ENCODE results near the gene SLC46A2.

Gene SLC46A2

DNA sequence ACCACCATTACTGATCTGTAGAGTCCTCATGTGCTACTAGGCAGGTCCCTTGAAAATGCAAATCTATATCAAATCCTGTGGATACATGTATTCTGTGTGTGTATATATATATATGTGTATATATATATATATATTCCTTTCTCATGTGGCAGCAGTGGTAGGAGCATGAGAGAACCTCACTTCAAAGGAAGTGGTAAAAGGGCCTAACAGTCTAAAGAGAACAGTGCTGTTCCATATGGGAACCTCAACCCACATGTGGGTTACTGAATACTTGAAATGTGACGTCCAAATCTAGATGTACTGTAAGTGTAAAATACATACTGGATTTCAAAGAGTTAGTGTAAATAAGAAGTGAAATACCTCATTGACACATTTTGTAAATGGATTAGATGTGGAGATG is 5.4 kb downstream of the SLC46A2 start:
- no peak for DNase-seq (ENCODE audit: low read depth)

DNA sequence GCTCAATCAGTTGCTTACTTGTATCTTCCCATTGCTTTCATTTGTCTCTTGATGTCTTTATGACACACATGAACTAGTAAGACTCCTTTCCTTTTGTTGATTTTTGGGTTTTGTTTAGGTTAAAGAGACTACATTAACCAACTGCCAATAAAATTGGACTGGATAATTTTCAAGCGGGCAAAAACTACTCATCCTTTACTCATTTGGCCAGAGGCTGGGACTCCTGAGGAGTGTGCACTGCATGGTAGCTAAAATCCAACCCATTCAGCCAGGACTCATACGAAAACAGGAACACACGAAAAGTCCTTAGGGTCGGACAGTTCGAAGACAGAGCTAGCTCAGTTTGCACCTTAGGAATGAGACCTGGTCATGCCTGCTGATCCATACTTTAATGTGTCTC is 6.0 kb downstream of the SLC46A2 start:
- DNase-seq (ENCODE audit: low read depth), result no peak

DNA sequence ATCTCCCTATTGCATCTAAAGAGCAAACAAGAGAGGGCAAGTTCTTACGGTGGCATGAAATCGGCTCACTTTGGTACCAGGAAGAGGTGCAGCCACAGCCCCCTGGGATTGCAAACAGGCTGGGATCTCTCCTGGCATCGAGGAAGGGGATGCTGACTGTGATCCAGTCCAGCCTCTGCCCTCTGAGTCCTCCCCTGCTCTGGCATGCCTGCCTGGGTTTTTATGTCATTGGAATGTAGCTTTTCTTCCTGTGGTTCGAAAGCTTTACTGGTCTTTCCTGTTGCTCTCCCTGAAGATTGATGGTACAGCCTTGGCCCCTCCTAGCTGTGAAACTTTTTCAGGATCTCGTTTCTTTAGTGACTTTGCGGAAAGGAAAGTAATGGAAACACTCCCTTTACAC is 6.6 kb downstream of the SLC46A2 start:
- no peak for DNase-seq (ENCODE audit: low read depth)

DNA sequence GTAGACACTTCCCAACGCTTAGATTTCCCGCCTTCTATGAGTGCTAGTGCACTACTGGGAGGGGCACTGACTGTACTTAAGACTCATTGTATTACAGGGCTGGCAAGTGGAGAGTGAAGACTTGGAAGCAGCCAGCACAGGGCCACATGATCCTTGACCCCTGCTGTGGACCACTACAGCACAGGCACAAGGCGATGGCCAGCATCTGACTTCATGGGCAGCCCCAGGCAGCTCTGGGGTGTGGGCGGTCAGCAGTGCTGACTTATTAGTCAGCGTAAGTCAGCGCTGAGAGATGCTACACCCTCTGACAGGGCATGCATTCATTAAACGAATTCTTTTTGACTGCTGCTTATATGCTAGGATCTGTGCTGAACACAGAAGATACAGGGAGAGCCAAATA is 9.3 kb downstream of the SLC46A2 start:
- DNase-seq (ENCODE audit: low read depth), result no peak

DNA sequence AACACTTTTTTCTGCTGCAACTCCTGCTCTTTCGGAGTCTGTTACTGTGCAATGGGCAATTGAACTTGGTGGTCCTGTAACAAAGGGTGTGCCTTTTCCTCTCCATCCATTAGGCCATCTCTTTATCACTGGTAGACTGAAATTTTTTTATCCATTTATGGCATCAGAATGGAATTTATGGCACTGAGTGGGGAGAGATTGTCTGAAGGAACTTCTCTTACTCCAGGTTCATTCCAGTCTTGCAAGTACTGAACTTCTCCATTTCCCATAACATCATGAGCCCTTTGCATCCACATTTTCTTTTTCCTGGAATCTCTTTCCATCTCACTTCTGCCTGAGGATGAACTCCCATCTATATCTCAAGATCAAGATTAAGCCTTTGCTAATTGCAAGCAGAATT is 10.0 kb downstream of the SLC46A2 start:
- no peak for DNase-seq (ENCODE audit: low read depth)

DNA sequence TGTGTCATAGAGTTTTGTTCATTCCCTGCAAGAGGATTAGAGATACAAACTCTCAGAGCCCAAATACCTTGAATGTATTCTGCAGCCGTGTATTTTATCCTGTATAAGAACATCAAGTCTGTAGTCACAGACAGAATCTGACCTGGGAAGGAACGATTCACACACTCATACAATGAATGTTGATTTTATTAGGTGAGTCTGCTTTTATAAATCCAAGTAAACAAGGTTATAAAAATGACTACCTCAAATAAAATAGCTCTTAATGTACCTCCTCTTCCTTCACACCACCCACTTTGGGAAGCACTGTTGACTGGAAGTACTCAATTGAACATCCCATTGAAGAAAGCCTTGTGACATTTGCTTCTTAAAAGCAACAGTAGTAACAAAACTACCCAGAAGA is 11.9 kb downstream of the SLC46A2 start:
- no peak for DNase-seq (ENCODE audit: low read depth)

DNA sequence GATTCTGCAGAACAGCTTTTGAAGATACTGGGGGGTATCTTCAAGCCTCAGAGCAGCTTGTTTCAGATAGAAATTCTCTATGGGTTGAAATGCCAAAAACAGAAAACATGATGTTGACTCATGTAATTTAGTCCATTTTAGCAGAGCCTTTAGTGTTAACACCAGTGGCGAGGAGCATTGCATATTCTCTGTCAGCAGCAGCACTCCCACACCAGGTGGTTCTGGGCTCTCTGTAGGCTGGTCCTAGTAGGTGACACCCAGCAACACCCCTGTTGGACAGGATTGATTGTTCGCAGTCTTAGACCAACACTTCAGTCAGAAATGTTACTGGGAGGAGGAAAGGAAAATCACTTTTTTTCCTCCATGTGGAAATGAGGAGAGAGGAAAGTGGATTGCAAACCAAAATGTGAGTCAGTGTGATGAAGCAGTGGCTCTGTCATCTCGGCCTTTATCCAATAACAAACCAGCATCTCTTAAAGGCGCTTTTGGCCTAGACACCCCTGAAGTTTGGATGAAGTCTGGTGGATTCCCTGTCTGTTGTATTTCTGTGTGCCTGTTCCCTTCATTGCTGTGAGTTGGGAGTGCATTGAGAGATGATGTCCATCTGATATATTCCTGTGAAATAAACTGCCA is 16.8 kb downstream of the SLC46A2 start:
- DNase-seq (ENCODE audit: low read depth), result no peak

DNA sequence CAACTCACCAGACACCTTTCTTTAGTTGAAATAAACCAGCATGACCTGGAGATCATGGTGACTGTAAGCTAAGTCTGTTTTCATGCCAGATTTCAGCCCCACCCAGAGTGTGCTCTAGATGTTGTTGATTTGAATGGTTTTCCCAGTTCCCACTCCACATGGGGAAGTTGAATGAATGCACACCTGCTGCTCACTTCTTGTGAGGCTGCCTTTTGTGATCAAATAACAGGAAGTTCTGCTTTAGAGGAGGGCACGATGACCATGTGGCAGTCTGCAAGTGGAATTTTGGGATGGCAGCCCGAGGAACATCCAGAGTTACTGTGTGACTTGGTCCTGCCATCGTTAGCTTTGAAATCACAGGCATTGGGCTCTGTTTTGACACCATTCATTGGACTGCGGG is 18.7 kb downstream of the SLC46A2 start:
- DNase-seq (ENCODE audit: low read depth), result no peak

DNA sequence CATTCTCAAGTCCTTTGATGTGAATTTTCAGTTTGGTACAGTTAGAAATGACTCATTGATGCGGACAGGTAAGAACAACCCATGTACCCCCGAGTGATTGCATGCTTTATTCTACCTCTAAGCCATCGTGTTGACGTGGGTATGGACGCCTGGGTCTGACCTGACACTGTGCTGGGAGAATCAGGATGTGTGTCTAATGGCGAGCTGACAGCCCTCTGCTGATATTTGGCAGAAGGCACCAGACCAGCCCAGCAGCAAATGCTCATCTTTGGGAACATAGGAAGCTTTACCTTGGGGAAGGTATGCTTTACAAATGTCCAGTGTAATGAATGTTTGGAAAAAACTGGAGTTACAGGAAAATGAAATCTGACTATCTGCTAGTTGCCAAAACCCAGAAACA is 20.1 kb downstream of the SLC46A2 start:
- no peak for DNase-seq (ENCODE audit: low read depth)

DNA sequence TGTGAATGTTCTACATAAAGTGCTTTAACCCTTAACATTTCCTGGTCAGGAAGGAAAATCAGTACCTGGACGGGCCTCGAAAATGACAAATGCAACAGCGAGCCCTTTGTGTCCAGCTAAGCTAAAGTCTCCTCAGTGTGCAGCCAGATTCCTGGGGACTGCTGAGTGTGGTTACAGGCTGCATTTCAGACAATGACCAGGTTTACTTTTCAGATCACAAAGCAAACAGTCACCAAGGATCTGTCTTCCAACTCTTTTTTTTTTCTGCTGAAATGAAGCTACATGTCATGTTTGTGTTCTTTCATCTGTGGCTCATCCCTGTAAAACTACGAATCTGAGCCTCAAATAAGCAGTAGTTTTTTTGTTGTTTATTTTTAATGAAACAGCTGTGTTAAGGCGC is 20.8 kb downstream of the SLC46A2 start:
- DNase-seq (ENCODE audit: low read depth), result no peak

DNA sequence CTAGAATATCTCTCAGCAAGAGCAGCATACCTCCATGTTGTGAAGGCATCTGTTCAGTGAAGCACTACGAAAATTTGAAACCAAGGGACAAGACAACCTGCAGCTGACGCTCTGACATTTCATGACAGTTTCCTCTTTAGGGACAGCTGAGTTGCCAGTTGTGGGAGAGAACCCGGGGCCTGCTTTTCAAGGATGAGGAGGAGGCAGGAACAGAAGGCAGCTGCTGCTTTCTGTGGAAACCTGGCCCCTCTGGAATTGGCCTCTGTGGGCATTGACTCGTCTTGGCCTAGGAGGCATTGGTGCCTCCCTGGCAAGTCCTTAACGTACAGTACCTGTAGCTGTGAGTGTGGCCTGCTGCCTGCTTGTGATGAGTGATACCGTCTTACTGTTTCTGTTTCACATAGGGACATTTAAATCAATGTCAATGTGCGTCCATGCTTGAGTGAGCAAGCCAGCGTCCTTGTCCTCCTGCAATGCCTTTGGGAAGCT is 21.6 kb downstream of the SLC46A2 start:
- DNase-seq (ENCODE audit: low read depth), result no peak

DNA sequence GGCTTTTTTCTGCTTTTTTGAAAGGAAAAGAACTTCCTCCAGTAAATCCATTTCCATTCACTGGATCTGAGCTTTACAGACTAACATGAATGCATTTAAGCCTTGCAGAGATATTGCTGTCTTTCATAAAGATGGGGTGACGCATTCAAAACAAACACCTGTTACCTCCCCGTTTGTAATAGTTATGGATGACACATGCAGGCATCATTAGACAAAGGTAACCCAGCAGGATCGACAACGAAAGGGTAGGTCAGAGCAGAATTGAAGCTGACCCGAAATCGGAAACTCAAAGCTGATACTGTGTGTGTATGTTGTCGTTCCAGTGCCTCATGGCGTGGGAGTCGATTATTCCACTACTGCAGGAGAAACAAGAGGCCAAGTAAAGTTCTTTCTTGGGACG is 22.2 kb downstream of the SLC46A2 start:
- DNase-seq (ENCODE audit: low read depth), result no peak

DNA sequence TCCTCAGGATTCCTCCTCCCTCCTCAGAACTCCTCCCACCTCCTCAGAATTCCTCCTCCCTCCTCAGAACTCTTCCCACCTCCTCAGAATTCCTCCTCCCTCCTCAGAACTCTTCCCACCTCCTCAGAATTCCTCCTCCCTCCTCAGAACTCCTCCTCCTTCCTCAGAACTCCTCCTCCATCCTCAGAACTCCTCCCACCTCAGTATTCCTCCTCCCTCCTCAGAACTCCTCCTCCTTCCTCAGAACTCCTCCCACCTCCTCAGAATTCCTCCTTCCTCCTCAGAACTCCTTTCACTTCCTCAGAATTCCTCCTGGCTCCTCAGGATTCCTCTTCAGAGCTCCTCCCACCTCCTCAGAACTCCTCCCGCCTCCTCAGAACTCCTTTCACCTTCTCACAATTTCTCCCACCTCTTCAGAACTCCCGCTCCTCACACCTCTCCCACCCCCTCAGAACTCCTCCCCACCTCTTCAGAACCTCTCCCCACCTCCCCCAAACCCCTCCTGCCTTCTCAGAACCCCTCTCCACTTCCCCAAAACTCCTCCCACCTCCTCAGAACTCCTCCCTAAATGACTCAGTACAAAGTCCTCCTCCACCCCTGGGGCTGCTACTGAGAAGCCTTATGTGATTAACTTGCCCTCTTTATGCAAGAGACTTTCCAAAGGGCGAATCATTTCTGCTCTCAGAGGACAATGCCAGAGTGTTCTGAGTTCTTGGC is 23.2 kb downstream of the SLC46A2 start:
- no peak for DNase-seq (ENCODE audit: low read depth)

DNA sequence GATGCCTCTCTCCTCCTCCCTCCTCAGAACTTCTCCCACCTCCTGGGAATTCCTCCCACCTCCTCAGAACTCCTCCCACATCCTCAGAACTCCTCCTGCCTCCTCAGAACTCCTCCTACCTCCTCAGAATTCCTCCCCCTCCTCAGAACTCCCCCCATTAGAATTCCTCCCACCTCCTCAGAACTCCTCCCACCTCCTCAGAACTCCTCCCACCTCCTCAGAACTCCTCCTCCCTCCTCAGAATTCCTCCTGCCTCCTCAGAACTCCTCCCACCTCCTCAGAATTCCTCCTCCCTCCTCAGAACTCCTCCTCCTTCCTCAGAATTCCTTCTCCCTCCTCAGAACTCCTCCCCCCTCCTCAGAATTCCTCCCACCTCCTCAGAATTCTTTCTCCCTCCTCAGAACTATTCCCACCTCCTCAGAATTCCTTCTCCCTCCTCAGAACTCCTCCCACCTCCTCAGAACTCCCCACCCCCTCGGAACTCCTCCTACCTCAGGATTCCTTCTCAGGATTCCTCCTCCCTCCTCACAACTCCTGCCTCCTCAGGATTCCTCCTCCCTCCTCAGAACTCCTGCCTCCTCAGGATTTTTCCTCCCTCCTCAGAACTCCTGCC is 23.9 kb downstream of the SLC46A2 start:
- DNase-seq (ENCODE audit: low read depth), result no peak

DNA sequence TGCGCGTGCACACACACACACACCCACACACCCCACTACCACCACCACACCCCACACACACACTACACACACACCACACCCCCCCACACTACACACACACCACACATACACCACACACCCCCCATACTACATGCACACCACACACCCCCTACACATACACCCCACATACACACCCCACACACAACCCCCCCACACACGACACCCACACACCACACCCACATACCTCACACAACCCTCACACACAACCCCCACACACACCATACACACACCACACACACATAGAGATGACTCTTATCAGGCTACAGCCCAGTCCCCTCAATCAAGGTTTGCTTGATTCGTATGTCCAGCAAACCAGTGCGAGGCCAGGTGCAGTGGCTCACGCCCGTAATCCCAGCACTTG is 25.7 kb downstream of the SLC46A2 start:
- no peak for DNase-seq (ENCODE audit: low read depth)

DNA sequence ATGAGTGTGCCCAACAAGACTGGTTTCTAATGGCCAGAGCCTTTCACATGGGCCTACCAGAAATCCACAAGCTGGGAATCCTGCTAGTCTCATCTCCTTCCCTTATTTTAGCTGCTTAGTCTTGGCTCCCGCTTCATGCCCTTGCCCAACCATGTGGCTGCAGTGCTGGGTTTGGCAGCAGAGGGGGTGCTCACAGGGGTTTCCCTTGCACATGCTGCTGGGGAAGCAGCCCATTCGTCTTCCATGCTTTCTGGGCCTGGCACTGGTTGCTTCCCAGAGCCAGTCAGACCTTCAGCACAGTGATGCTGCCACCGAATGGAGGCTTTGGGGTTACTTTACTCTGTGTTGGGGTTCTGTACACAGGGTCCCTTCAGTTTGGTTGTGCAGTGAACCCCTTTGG is 26.3 kb downstream of the SLC46A2 start:
- no peak for DNase-seq (ENCODE audit: low read depth)

DNA sequence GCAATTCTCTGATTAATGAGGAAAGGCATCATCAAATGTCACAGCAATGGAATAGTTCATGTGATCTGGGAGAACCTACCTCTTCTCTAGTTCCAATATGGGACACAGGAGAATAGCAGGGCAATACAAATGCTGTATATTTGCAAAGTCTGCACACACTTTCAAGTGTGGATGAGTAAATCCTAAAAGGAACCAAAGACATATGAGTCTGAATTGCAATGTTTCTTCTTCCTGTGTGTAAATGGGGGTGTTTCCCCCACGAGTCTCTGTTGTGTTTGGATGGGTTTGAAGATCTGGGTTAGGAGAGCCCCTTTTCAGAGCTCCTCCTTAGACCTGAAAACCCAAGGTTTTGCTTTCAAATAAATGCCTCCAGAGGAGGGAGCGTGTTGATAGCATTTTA is 26.9 kb downstream of the SLC46A2 start:
- no peak for DNase-seq (ENCODE audit: low read depth)

DNA sequence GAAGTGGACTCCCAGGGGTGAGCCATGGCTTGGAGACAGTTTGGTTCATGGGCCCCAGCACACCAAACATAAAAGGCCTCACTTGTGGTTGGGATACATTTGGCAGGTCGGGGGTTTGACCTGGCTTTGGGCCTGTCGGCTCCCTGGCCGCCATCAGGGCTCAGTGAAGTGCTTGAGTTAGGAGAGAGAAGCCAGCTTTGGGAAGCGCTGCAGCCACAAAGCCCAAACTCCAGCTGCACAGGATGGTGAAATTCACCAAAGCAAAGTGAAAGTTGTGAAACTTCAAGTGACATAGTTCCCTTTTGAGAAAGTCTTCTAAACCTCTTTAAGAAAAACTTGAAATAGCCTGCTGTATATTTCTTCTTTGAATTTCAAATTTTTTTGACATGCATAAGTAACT is 27.5 kb downstream of the SLC46A2 start:
- no peak for DNase-seq (ENCODE audit: low read depth)

DNA sequence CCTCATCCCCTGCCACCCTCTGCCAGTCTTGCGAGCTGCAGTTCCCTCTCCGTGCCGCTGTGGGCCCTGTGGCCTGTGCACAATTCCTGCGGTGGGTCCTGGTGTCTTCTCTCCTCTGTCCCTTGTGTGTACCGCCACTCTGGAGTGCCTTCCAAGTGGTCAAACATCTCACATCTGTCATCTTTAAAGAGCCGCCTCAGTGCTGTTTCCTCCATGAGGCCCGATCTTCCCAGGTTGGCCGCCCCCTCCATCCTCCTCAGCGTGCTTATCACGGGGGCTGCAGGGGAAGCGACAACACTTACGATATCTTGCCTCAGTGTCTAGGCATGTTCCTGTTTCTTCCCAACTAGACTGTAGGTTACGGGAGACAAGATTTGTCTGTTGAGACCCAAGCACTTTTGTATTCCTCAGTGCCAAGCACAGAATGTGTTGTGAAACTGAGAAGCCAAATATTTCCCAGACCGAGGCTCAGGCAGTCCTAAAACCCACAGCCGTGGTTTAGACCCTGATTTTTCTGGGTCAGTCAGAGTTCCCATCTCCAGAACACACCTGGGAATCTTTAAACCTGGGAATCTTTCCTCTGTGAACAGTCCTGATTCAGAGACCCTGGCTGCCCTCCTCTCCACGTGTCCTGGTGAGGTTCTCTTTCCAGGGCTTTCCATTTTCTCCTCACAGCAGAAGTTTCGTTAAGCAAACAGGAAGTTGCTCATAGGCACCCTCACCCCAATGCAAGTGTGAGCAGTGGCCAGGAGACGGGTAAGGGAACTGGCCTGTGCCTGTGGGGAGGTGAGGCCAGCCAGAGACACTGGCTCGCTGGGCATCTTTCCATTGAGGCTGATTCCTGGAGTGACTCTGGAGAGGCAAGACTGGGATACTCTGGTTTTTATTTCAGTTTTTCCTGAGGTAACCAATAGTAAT is 28.8 kb downstream of the SLC46A2 start:
- no peak for DNase-seq (ENCODE audit: low read depth)

DNA sequence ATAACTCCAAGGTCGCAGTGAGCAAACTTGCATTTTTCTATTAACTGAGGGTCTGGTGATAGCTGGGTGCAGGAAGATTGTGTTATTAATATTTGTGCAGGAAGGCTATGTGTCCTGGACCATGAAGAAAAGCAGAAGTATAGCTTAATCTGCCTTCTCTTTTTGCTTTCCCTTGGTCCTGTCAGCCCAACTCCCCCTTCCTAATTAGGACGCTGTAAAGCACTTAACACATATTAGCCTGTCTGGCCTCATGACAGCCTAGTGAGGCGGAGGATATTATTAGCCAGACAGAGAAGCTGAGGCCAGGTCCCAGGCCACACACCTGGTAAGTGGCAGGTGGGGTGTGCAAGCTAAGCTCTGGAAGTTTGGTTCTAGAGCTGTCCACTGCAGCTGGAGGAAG is 29.5 kb downstream of the SLC46A2 start:
- no peak for DNase-seq (ENCODE audit: low read depth)

DNA sequence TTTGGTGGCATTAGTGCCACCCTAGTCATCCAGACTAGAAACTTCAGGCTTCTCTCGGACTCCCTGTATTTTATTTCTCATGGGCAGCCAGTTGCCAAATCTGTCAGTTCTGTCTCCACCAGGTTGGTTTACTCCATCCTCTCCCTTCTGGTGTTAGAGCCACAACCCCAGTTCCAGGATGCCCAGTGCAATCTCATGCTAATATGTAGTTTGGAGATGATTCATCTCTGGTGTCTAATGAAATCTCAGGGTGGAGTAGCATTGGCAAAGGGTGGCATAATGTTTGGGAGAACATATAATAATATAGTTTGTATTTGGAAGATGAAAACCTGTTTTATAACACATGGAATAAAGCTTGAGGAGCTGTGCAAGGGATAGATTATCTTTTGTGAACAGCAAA is 30.2 kb downstream of the SLC46A2 start:
- no peak for DNase-seq (ENCODE audit: low read depth)

DNA sequence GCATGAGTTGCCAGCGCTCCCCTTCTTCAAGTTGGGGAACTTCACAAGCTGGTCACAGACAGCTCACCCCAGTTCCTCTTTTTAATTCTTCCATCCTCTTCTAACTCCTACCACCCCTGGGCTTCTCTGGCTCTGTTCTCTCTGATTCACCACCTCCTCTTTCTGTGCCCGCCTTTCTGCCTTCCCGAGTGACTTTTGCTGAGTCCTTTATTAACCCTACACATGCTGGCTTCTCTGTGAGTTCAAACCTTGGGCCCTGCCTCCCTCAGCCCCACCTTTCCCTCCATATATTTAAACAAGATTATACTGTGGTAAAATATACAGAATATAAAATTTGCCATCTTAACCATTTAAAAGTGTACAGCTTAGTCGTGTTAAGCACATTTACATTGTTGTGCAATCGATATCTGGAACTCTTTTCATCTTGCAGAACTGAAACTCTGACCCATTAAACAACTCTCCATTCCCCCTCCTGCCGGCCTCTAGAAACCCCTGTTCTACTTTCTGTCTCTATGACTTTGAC is 32.0 kb downstream of the SLC46A2 start:
- DNase-seq (ENCODE audit: low read depth), result no peak
